ENCODE data around the gene RAI14.
"Not testable (repeated sequence)": the region's sequence is repeated elsewhere in the genome, so short reads cannot be mapped to it uniquely, and the experiment has no call there.

Gene RAI14

DNA sequence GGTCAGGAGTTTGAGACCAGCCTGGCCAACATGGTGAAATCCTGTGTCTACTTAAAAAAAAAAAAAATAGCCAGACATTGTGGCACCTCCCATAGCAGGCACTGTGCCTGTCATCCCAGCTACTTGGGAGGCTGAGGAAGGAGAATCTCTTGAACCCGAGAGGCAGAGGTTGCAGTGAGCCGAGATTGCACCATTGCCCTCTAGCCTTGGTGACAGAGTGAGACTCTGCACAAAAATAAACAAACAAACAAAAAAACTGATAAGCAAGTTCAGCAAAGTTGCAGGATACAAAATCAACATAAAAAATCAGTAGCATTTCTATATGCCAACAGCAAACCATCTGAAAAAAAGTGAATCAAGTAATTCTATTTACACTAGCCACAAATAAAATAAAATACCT is 118.0 kb downstream of the RAI14 start:
- FAIRE-seq = no peak

- FAIRE-seq = not testable (repeated sequence)
Observed at GRCh38 chr5:34774678-34775077, 118.5 kb downstream of the RAI14 start.

GRCh38 chr5:34775886-34776285 is 119.8 kb downstream of the RAI14 start:
- no peak for FAIRE-seq

DNA sequence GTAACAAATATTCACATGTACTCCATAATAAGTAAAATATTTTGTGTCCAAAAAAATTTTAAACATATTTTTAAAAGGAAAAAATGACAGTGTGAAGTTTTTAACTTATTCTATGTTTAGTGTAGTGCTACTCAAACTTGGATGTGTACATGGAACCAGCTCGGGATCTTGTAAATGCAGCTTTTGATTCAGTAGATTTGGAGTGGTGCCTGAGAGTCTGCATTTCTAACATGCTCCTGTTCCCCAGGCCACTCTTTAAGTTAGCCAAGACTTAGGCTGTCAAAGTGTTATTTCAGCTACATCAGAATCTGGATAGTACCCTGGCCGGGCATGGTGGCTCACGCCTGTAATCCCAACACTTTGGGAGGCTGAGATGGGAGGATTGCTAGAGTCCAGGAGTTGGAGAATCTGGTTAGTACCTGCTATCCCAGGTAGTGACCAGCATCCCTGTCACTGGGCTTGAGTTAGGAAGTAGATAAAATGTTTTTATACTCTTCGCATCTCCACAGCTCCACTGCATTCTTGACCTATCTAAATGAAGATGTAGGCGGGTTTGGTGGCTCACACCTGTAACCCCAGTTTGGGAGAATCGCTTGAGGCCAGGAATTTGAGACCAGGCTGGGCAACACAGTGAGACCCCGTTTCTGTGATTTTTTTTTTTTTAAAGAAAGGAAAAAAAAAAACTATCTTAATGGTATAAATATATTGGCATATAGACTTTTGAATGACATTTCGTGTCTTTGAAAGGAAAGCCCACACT is 122.1 kb downstream of the RAI14 start:
- FAIRE-seq = no peak

DNA sequence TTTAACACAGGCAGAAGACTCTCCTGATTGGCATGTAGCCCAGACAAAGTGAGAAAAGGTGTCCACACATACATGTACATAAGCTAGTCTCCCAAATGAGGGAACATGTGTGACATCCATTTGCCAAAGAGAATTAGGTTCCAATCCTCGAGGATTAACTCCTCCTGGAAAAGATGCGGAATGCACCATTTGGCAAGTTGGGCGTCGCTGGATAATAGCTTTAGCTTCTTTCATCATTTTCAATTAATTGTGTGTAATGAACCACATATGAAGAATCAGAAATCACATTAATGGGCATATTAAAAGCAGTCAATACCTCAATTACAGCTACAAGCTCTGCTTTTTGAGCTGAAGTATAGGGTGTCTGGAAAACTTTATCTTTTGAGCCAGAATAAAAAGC is 127.8 kb downstream of the RAI14 start:
- FAIRE-seq = not testable (repeated sequence)

DNA sequence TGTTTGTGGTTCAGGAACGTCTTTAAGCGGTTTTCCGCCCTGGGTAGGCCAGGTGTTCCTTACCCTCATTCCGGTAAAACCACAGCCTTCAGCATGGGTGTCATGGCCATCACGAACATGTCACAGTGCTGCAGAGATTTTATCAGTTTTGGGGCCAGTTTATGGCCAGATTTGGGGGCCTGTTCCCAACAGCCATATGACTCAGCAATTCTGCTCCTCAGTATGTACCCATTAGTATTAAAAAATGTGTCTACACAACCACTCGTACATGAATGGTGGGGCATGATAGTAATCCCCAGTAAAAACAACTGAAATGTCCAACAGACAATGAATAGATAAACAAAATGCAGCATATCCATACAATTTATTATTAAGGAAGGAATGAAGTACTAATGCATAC is 130.9 kb downstream of the RAI14 start:
- no peak for FAIRE-seq

DNA sequence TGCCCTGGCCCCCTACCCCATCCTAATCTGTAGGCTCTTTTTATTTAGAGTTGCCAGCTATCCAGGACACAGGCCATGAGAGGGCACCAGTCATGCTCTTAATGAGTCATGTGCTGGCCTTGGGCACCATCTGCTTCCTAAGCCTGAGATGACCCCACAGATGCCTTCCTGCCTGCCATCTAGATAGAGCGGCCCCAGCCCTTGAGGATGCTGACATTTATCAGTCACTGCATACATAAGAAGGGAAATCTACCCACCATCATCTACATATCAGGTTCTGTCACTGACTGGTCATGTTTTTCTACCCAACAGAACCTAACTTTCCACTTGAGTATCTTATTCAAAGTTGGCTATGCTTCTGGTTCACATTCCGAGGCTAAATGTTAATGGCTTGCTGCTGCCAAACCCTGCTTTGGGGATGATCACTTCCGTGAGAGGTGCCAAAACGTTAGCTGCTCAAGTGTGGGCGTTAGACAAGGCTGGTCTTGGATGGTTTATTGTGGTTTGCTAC is 132.9 kb downstream of the RAI14 start:
- FAIRE-seq = no peak

- FAIRE-seq = no peak
Observed at GRCh38 chr5:34789639-34790038, 133.5 kb downstream of the RAI14 start.

DNA sequence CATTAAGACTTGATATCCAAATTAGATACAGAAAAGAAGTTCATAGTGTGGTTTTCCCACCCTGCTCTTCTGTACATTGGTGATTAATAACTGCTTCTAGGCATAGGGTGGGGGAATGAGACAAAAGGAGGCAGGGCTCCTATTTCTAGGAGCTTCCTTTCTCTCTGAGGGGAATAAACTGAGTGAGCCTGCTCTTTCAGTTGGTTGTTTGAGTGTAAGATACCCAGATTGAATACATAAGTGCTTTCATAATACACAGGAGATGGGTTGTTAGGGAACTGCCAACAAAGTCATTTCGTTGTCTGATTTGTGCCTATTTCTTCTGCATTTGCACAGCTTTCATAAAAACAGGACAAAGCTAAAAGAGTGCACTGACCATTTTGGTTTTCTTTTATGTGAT is 133.9 kb downstream of the RAI14 start:
- FAIRE-seq = no peak

DNA sequence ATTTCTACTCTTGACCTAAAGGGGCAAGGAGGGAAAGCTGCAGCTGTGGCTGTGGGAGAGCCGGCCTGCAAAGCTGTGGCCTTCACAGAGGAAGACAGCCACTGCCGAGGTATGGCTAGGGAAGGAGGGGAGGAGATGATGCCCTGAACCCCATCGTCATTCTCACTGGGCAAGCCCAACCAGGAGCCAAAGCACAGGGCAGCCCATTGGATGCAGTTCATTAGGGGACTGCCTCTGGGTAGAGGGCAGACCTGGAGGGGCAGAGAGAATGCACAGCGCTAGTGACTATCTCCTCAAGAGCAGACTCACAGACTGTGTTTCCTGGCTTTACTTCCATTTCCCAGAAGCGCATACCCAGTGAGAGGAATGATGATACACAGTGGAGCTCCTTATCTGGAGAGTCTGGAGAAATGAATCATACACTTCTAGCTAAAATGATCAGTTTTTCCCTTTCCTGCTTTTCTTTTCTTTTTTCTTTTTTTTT is 135.7 kb downstream of the RAI14 start:
- FAIRE-seq = no peak

GRCh38 chr5:34802834-34803563 is 146.9 kb downstream of the RAI14 start:
- no peak for FAIRE-seq

- FAIRE-seq = no peak
Observed at GRCh38 chr5:34803974-34804732, 148.0 kb downstream of the RAI14 start.

GRCh38 chr5:34804913-34805312 is 148.8 kb downstream of the RAI14 start:
- FAIRE-seq = no peak

DNA sequence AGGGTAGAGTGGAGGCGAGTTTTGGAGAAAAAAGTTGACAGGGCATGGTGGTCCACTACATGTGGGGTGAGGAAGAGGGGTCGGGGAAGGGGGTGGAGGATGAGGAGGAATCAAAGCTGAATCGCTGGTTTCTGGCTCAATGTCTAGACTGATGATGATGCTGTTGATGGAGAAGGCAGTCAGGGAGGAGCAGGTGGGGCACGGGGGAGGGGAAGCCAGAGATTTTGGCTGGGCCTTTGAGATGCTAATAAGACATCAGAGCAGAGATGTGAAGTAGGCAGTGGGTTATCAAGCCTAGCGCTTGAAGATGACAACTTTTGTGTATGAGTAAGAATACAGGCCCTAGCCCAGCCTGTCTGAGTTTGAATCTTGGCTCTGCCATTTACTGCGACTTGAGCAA is 150.4 kb downstream of the RAI14 start:
- FAIRE-seq = no peak

- no peak for FAIRE-seq
Observed at GRCh38 chr5:34811706-34812105, 155.6 kb downstream of the RAI14 start.

DNA sequence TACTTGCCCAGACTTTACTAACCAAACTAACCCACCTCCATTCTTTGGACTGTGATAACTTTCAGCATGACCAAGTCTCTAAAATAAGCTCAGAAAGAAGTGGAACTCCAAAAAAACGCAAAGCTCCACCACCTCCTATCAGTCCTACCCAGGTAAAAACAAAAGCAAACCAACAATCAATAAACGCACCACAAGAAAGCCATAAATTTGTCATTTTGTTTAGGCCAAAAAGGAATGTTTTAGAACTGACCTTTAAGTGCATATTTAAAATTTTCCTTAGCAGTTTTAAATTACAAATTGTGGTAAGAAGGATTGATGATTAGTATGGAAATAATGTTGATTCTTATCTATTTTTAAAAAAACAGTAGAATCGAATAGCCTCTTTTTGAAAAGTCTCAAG is 157.4 kb downstream of the RAI14 start:
- no peak for FAIRE-seq

DNA sequence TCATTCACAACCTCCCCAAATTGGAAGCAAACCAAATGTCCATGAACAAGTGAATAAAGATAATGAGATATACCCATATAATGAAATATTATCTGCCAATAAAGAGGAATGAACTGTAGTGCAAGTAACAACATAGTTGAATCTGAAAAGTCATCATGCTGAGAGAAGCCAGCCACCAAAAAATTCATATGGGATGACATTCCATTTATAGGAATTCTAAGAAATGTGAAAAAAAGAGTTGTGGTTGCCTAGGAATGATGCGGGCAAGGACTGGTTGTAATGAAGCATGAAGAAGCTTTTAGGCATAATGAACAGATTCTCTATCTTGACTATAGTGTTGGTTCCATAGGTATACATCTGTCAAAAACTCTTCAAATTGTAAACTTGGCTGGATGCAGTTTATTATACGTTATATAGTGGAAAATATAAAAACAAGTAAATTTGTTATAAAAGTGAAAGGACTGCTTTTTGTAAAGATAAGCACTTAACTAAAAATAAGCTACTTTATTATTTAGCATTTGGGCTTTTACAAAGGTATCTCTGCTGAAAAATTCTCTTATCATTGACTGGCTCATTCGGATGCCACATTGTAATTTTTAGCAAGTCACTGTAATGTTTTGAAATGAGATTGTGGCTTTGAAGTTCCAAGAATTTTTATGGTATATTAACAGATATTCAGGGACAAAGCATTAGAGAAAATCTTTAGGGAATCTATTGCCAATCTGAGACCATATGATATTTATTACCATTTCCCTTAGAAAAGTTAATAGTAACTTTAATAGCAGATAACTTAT is 161.6 kb downstream of the RAI14 start:
- FAIRE-seq = no peak

GRCh38 chr5:34818717-34819116 is 162.6 kb downstream of the RAI14 start:
- FAIRE-seq = no peak

DNA sequence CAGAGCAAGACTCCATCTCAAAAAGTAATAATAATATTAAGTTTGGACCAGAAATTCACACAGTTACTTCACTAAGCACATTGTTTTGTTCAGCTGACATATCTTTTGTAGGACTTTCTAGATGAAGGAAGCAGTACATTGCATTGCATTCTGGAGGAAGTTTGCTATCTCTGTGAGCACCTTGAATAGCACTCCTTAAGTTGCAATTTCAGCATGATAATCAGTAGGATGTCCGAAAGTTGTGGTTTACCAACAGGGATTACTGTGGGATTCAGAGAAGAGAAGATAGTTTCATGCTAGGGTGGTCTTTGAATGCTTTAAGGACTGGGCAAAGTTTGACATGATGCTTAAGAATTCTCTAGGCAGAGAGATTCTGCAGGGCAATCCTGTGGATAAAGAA is 164.5 kb downstream of the RAI14 start:
- no peak for FAIRE-seq

DNA sequence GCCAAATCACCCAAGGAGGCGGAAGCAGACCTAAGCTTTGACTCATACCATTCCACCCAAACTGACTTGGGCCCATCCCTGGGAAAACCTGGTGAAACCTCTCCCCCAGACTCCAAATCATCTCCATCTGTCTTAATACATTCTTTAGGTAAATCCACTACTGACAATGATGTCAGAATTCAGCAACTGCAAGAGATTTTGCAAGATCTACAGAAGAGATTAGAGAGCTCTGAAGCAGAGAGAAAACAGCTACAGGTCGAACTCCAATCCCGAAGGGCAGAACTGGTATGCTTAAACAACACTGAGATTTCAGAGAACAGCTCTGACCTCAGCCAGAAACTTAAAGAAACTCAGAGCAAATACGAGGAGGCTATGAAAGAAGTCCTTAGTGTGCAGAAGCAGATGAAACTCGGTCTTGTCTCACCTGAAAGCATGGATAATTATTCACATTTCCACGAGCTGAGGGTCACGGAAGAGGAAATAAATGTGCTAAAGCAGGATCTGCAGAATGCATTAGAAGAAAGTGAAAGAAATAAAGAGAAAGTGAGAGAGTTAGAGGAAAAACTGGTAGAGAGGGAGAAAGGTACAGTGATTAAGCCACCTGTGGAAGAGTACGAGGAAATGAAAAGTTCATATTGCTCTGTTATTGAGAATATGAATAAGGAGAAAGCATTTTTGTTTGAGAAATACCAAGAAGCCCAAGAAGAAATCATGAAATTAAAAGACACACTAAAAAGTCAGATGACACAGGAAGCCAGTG is 167.0 kb downstream of the RAI14 start:
- FAIRE-seq = no peak

DNA sequence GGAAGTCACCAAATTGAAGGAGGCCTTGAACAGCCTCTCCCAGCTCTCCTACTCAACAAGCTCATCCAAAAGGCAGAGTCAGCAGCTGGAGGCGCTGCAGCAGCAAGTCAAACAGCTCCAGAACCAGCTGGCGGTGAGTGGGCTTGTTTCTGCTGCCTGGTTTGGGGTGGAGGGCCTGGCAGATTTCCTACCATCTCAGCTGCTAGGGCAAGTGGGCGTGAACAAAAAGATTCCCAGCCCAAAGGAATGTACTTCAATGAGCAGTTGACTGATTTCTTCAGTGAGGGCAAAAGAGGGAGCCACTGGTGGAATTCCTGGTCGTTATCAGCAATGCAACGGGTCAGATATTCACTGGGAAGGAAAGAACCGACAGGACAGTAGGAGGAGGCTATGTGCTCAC is 170.2 kb downstream of the RAI14 start:
- no peak for FAIRE-seq

Measured in endometrium (tissue), 2 donors.